Measurements from ENCODE around the gene USO1. TPM values are rescaled to one million over a fixed set of nuclear protein-coding genes. Genes with fewer than 3 reads are reported as not detected.
A peak's percentile ranks its signal among the peaks of the same experiment; 100 is the strongest.

The USO1 gene
- total and polyA plus RNA-seq, 9 of the 15 experiments (the other 6 are each of a cell fraction or from before 2014, with no cell fraction given) = 19.3 to 97.8 (median 48.5) TPM

DNA sequence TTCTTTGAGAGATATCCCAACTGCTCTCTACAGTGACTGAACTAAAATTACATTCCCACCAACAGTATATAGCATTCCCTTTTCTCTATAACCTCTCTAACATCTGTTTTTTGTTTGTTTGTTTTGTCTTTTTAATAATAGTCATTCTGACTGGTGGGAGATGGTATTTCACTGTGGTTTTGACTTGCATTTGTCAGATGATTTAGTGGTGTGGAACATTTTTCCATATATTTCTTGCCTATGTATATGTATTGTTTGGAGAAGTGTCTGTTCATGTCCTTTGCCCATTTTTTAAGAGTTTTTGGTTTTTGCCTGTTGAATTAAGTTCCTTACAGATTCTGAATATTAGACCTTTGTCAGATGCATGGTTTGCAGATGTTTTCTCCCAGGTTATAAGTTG is 9.0 kb downstream of the USO1 start:
- no peaks in the 10 kb centered on the region for H3K9me1 ChIP-seq (ENCODE audit: control insufficient read depth, insufficient read depth, low read length)
- H3K27ac ChIP-seq (ENCODE audit: extremely low read depth, low read depth, low read length) = no peak overlapping the region
- no peak overlapping the region for H2AFZ ChIP-seq (ENCODE audit: low read depth, low read length)
- no peak overlapping the region for H3K4me3 ChIP-seq
- H3K36me3 ChIP-seq (ENCODE audit: control insufficient read depth, insufficient read depth, low read length) = peaks cover 16% of the 10 kb centered on the region; the same call in 2 of the 3 replicates
- FAIRE-seq (no peak), ATAC-seq (no peak), DNase-seq (ENCODE audit: extremely low read depth in 1 of 4, low spot score in 3 of 4) (no peak)
- POLR2A ChIA-PET = interaction anchor here (1.7 kb wide), 1 partner anchor 11 kb away, joined by 4 read pairs; no protein-coding TSS in a partner anchor
- peaks cover 0 to 4% of the 10 kb centered on the region in 2 experiments; a peak in 1 of 5 replicates for H3K4me1 ChIP-seq (replicated peaks in 1 of 2; ENCODE audit: control insufficient read depth in 2 of 2, insufficient read depth in 2 of 2, low read length in 2 of 2)
- H4K20me1 ChIP-seq (replicated peaks; ENCODE audit: control insufficient read depth, insufficient read depth, low read length) = no peaks in the 10 kb centered on the region
- H3K79me2 ChIP-seq (ENCODE audit: control insufficient read depth, insufficient read depth, low read length) = peaks cover 74% of the 10 kb centered on the region
- in situ Hi-C loops (cut with MboI) = no loop called here
- no TSS peak for BruUV-seq (replicated peaks)
- no peak overlapping the region for H3K4me2 ChIP-seq (ENCODE audit: insufficient read depth, low read length)
- H3K9me3 ChIP-seq (replicated peaks; ENCODE audit: control insufficient read depth, insufficient read depth, low read depth, low read length) = no peaks in the 10 kb centered on the region
- CTCF ChIA-PET (ENCODE audit: low intra/inter-chr PET ratio) = no interaction called here
- no peak overlapping the region for H3K9ac ChIP-seq (ENCODE audit: insufficient read depth in 1 of 2, low read depth in 2 of 2, low read length in 2 of 2)
- no peaks in the 10 kb centered on the region for H3K27me3 ChIP-seq (ENCODE audit: control insufficient read depth in 2 of 2, insufficient read depth in 2 of 2, low read length in 2 of 2)
- intact Hi-C loops (cut with micrococcal nuclease) = no loop called here
- TF ChIP-seq POU5F1 (IDR thresholded peaks at IDR 0.05; ENCODE audit: borderline replicate concordance, low read depth, low read length, partially characterized antibody) (no peak), ESRRA (IDR thresholded peaks at IDR 0.05; ENCODE audit: borderline replicate concordance, low read depth) (no peak), ZNF232 (CRISPR knock-in tag; IDR thresholded peaks at IDR 0.05) (no peak), ZNF354B (CRISPR knock-in tag; IDR thresholded peaks at IDR 0.05) (peak; percentile 79; the same call in 1 of the 2 replicates), CBX8 (IDR thresholded peaks at IDR 0.05; ENCODE audit: borderline replicate concordance, extremely low read depth, low read depth, low read length, poor library complexity, severe bottlenecking) (no peak), ZNF507 (tag; conservative IDR thresholded peaks at IDR 0.05) (peak; percentile 94), MTF1 (CRISPR knock-in tag; IDR thresholded peaks at IDR 0.05; ENCODE audit: borderline replicate concordance) (no peak), AFF1 (IDR thresholded peaks at IDR 0.05; ENCODE audit: low read depth in 1 of 2, partially characterized antibody in 2 of 2) (peak in 1 of 2 experiments; percentile 99)
